Hepatocyte (in vitro differentiated cells): ENCODE results near the gene NAV3. TPM values are rescaled to one million over a fixed set of nuclear protein-coding genes. Genes with fewer than 3 reads are reported as not detected.

Experiments
- DNase-seq: peaks from one replicate; pipeline ENCODE4 v3.0.0-alpha.2; 2016; ENCODE audit warnings: low spot score
- H2AFZ ChIP-seq: fragments of 200-600 bp; sonication (generic); 2 replicates; pipeline ENCODE4 v1.6.0; 2016; ENCODE audit warnings: antibody characterized with exemption, mild to moderate bottlenecking
- H3K27ac ChIP-seq: fragments of 200-600 bp; sonication (generic); 2 replicates; pipeline ENCODE4 v1.5.1; 2016; ENCODE audit warnings: mild to moderate bottlenecking
- H3K27me3 ChIP-seq: fragments of 200-600 bp; sonication (generic); 2 replicates; pipeline ENCODE4 v1.6.1; 2016
- H3K36me3 ChIP-seq: fragments of 200-600 bp; sonication (generic); replicated peaks from 2 replicates; pipeline ENCODE4 v1.5.1; 2016; ENCODE audit warnings: low read depth; ENCODE audit not compliant: insufficient read depth
- H3K4me1 ChIP-seq: fragments of 200-600 bp; sonication (generic); 2 replicates; pipeline ENCODE4 v1.5.1; 2016; ENCODE audit warnings: mild to moderate bottlenecking, moderate library complexity; ENCODE audit not compliant: insufficient read depth
- H3K4me2 ChIP-seq: fragments of 200-600 bp; sonication (generic); 2 replicates; pipeline ENCODE4 v1.6.0; 2016
- H3K4me3 ChIP-seq: fragments of 200-600 bp; sonication (generic); 2 replicates; pipeline ENCODE4 v1.5.1; 2016; ENCODE audit warnings: mild to moderate bottlenecking
- H3K79me2 ChIP-seq: fragments of 200-600 bp; sonication (generic); 2 replicates; pipeline ENCODE4 v1.6.0; 2017; ENCODE audit warnings: mild to moderate bottlenecking
- H3K9me2 ChIP-seq: fragments of 200-600 bp; sonication (generic); replicated peaks from 2 replicates; pipeline ENCODE4 v1.6.0; 2017; ENCODE audit warnings: mild to moderate bottlenecking; ENCODE audit not compliant: insufficient read depth
- H3K9me3 ChIP-seq: fragments of 200-600 bp; sonication (generic); 2 replicates; pipeline ENCODE4 v1.5.1; 2016; ENCODE audit warnings: low read depth, mild to moderate bottlenecking
- H4K20me1 ChIP-seq: fragments of 200-600 bp; sonication (generic); 2 replicates; pipeline ENCODE4 v1.6.0; 2016; ENCODE audit warnings: mild to moderate bottlenecking; ENCODE audit not compliant: insufficient read depth, poor library complexity, severe bottlenecking
- CTCF ChIP-seq: fragments of 200-600 bp; sonication (generic); IDR thresholded peaks from 2 replicates; pipeline ENCODE4 v1.5.1; 2016; ENCODE audit warnings: antibody characterized with exemption, mild to moderate bottlenecking; ENCODE audit not compliant: poor library complexity
- EZH2 ChIP-seq: fragments of 200-600 bp; sonication (generic); IDR thresholded peaks from 2 replicates; pipeline ENCODE4 v1.6.1; 2016; ENCODE audit warnings: antibody characterized with exemption, mild to moderate bottlenecking, borderline replicate concordance
- EZH2phosphoT487 ChIP-seq: fragments of 200-600 bp; sonication (generic); IDR thresholded peaks from one replicate; pipeline ENCODE4 v1.6.1; 2018; ENCODE audit warnings: antibody characterized with exemption, mild to moderate bottlenecking, low read depth, moderate library complexity; ENCODE audit not compliant: unreplicated experiment, severe bottlenecking
- WGBS: methylation state at CpG from one replicate; pipeline ENCODE4 v1.1.6; 2016; ENCODE audit warnings: low lambda C conversion rate; ENCODE audit errors: missing lambda C conversion rate; 5-methylcytosine and 5-hydroxymethylcytosine counted together
- polyA plus RNA-seq: library from polyadenylated mRNA; unstranded; fragments of >200 nt; fragmentation: Nextera tagmentation; extraction: Ambion mirVana; gene quantifications from 2 replicates; pipeline ENCODE4 v1.2.1, GENCODE V29; 2016
- total RNA-seq: library from RNA; depleted of rRNA; stranded (reverse); fragments of >200 nt; gene quantifications from 2 replicates; pipeline ENCODE4 v1.2.3, GENCODE V29; 2014

Gene NAV3
- total and polyA plus RNA-seq, 2 experiments from 2014 or later, result 1.4 to 9.2 TPM

- whole genome bisulfite sequencing, result 65% methylated on average over 1 of the region's 1 CpG
- H3K9me2 ChIP-seq, result no peaks in the 10 kb centered on the region
- H3K27me3 ChIP-seq, result no peaks in the 10 kb centered on the region
- no peaks in the 10 kb centered on the region for H3K9me3 ChIP-seq
- H3K4me3 ChIP-seq, result no peak overlapping the region
- H3K79me2 ChIP-seq, result no peaks in the 10 kb centered on the region
- no peak for TF ChIP-seq EZH2
- TF ChIP-seq CTCF, result no peak
- no peak for TF ChIP-seq EZH2phosphoT487
- no peak for DNase-seq
- H4K20me1 ChIP-seq, result no peaks in the 10 kb centered on the region
- no peak overlapping the region for H2AFZ ChIP-seq
- H3K4me1 ChIP-seq, result no peaks in the 10 kb centered on the region
- H3K36me3 ChIP-seq, result no peaks in the 10 kb centered on the region
- no peak overlapping the region for H3K4me2 ChIP-seq
- no peak overlapping the region for H3K27ac ChIP-seq
Measured at GRCh38 chr12:78028426-78028825, 197.7 kb downstream of the NAV3 start.

DNA sequence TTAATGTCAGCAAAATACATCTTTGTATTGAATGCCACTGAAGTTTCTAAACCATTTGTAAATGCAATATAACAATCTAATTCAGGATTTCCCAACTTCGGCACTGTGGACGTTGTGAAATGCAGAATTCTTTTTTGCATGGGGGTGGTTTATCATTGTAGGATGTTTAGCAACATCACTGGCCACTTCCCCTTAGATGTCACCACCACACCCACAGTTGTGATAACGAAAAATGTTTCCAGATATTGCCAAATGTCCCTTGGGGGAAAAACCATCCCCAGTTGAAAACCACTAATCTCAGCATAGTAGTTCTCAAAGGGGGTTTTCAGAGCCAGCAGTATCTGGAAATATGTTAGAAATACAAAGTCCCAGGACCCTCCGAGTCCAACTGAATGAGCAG, 203.3 kb downstream of the NAV3 start:
- no peaks in the 10 kb centered on the region for H3K79me2 ChIP-seq
- H3K27ac ChIP-seq, result no peak overlapping the region
- H3K9me2 ChIP-seq, result no peaks in the 10 kb centered on the region
- H2AFZ ChIP-seq, result no peak overlapping the region
- H4K20me1 ChIP-seq, result no peaks in the 10 kb centered on the region
- no peak overlapping the region for H3K4me3 ChIP-seq
- no peak for TF ChIP-seq CTCF
- TF ChIP-seq EZH2, result no peak
- TF ChIP-seq EZH2phosphoT487, result no peak
- H3K27me3 ChIP-seq, result no peaks in the 10 kb centered on the region
- H3K9me3 ChIP-seq, result no peaks in the 10 kb centered on the region
- no peak for DNase-seq
- no peak overlapping the region for H3K4me2 ChIP-seq
- WGBS, result 51% methylated on average over 4 of the region's 4 CpGs
- H3K36me3 ChIP-seq, result no peaks in the 10 kb centered on the region
- no peaks in the 10 kb centered on the region for H3K4me1 ChIP-seq

GRCh38 chr12:78035901-78036606, 205.4 kb downstream of the NAV3 start:
- Histone ChIP-seq H3K9me3 (no peaks in the 10 kb centered on the region), H3K27me3 (no peaks in the 10 kb centered on the region), H4K20me1 (no peaks in the 10 kb centered on the region), H3K9me2 (no peaks in the 10 kb centered on the region), H3K36me3 (no peaks in the 10 kb centered on the region), H3K4me3 (no peak overlapping the region), H3K27ac (no peak overlapping the region), H3K4me1 (no peaks in the 10 kb centered on the region), H2AFZ (no peak overlapping the region), H3K79me2 (no peaks in the 10 kb centered on the region), H3K4me2 (peak overlapping the region; percentile 46)
- TF ChIP-seq CTCF (no peak), EZH2phosphoT487 (no peak), EZH2 (no peak)
- WGBS, result 53% methylated on average over 14 of the region's 14 CpGs
- no peak for DNase-seq
